Vagina (tissue), 2 donors: ENCODE results near the gene PDPK1. TPM values are rescaled to one million over a fixed set of nuclear protein-coding genes. Genes with fewer than 3 reads are reported as not detected.
"Not testable (repeated sequence)": the region's sequence is repeated elsewhere in the genome, so short reads cannot be mapped to it uniquely, and the experiment has no call there.

Source experiments
- DNase-seq, 2 donors: peaks; one replicate each; pipeline ENCODE4 v3.0.0-alpha.2; 2017; ENCODE audit errors: extremely low spot score in 2 of 2
- H3K27ac ChIP-seq: fragments of 200-600 bp; sonication (generic); one replicate; pipeline ENCODE4 v1.5.1; 2019
- H3K27me3 ChIP-seq: fragments of 200-600 bp; sonication (generic); one replicate; pipeline ENCODE4 v1.5.1; 2019
- H3K36me3 ChIP-seq, 2 donors: fragments of 200-600 bp; sonication (generic); one replicate each; pipeline ENCODE4 v1.5.1; 2017 to 2019
- H3K4me1 ChIP-seq: fragments of 200-600 bp; sonication (generic); one replicate; pipeline ENCODE4 v1.5.1; 2019
- H3K4me3 ChIP-seq, 2 donors: fragments of 200-600 bp; sonication (generic); 1 replicate in 1 of 2; 2 replicates in 1 of 2; pipeline ENCODE4 v1.5.1; 2016 to 2019
- H3K9me3 ChIP-seq: fragments of 200-600 bp; sonication (generic); one replicate; pipeline ENCODE4 v1.5.1; 2019
- POLR2A ChIP-seq, 2 donors: fragments of 450-650 bp; IDR thresholded peaks; one replicate each; pipeline ENCODE4 v1.6.1; 2017; ENCODE audit warnings: antibody characterized with exemption in 2 of 2, mild to moderate bottlenecking in 2 of 2, moderate library complexity in 2 of 2
- POLR2AphosphoS5 ChIP-seq, 2 donors: sonication (generic); formaldehyde crosslinking; IDR thresholded peaks; one replicate each; pipeline ENCODE4 v1.9.0; 2017; ENCODE audit warnings: antibody characterized with exemption in 2 of 2, mild to moderate bottlenecking in 2 of 2, low read depth in 1 of 2; ENCODE audit not compliant: insufficient read depth in 1 of 2
- intact Hi-C: fragments of 100-400 bp; cut with DNase I; formaldehyde crosslinking; loops from one replicate; pipeline ENCODE4 v1.15.1; 2023
- total RNA-seq: library from RNA; depleted of rRNA; stranded (reverse); fragments of >200 nt; gene quantifications from one replicate; pipeline ENCODE4 v1.2.3, GENCODE V29; 2016
- TF ChIP-seq, protein P1 (sequence below), 3 experiments: fragments of 450-650 bp in 2 of 3; fragments of 200-600 bp in 1 of 3; sonication (generic) in 1 of 3; IDR thresholded peaks; one replicate each; pipeline ENCODE4 v1.5.1; 2017 to 2019; ENCODE audit warnings: antibody characterized with exemption in 3 of 3, mild to moderate bottlenecking in 2 of 3, moderate library complexity in 2 of 3

The PDPK1 gene
- total RNA-seq, 1 donor from 2014 or later, result 29.2 TPM

DNA sequence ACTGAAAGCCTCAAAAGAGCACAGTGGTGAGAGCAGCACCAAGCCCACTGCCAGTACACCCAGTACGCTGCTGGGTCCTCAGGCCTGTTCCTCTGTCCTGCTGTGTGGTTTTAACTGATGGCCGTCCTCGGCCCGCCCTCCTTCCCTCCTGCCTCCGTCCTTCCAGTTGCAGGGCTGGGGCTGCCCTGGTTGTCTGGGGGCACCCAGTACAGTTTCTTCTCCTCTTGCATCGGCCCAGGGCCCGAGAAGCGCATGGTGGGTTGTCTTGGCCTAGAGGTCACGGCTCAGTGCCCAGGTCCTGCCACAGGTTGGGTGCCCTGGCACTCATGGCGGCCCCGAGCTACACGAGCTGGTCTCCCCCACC is 73.7 kb downstream of the PDPK1 start:
- no peak for DNase-seq
- H3K4me3 ChIP-seq, result no peak overlapping the region
- no peaks in the 10 kb centered on the region for H3K9me3 ChIP-seq
- TF ChIP-seq, protein P1, sequence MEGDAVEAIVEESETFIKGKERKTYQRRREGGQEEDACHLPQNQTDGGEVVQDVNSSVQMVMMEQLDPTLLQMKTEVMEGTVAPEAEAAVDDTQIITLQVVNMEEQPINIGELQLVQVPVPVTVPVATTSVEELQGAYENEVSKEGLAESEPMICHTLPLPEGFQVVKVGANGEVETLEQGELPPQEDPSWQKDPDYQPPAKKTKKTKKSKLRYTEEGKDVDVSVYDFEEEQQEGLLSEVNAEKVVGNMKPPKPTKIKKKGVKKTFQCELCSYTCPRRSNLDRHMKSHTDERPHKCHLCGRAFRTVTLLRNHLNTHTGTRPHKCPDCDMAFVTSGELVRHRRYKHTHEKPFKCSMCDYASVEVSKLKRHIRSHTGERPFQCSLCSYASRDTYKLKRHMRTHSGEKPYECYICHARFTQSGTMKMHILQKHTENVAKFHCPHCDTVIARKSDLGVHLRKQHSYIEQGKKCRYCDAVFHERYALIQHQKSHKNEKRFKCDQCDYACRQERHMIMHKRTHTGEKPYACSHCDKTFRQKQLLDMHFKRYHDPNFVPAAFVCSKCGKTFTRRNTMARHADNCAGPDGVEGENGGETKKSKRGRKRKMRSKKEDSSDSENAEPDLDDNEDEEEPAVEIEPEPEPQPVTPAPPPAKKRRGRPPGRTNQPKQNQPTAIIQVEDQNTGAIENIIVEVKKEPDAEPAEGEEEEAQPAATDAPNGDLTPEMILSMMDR (IDR thresholded peaks at IDR 0.05), result no peak
- TF ChIP-seq POLR2A (IDR thresholded peaks at IDR 0.05), result no peak
- no peak for TF ChIP-seq POLR2AphosphoS5 (IDR thresholded peaks at IDR 0.05; ENCODE audit: insufficient read depth in 1 of 2, low read depth in 1 of 2)
- no peak overlapping the region for H3K27ac ChIP-seq
- H3K36me3 ChIP-seq, result peaks cover 0 to 19% of the 10 kb centered on the region in 2 donors
- H3K27me3 ChIP-seq, result no peaks in the 10 kb centered on the region
- peaks cover 8% of the 10 kb centered on the region for H3K4me1 ChIP-seq
- intact Hi-C loops, result no loop called here

DNA sequence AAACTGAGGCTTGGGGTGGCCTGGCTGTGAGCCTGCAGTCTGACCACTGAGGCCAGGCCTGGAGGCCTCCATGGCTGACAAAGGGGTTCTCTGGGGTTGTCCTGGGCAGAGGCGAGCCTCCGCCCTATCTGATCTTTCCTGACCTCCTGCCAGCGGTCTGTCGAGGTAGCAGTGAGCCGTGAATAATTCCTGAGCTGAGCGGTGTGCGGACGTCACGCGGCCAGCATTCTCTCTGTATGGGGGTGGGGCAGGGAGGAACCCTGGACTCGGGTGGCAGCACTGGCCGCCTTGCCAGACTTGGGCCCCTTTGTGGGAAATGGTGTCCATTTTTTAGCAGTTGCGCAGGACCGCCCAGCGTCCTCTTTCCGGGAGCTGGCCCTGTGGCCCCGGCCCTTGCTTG is 74.1 kb downstream of the PDPK1 start:
- DNase-seq, H3K4me1 ChIP-seq, intact Hi-C loops, H3K4me3 ChIP-seq, H3K27ac ChIP-seq, H3K9me3 ChIP-seq, H3K27me3 ChIP-seq: not testable (repeated sequence)
- peaks cover 0 to 19% of the 10 kb centered on the region in 2 donors for H3K36me3 ChIP-seq

DNA sequence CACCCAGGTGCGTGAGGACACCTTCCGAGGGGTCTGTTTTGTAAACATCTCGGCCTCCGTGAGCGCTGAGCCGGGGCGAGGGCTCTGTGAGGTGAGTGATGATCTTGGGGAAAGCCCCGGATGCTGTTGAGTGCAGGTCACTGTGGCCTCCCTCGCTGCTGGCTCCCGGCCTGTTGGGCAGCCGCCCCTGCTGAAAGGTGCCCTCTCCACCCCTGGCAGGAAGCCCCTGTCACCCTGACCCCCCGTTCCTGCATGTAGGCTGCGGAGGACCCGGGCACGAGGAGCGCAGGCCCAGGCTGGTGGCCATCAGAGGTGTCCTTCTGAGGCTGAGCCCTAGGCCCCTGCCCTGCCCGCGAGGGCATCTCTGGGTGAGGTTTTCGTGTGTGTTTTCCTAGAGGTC is 75.4 kb downstream of the PDPK1 start:
- DNase-seq, H3K27ac ChIP-seq, H3K4me1 ChIP-seq, H3K4me3 ChIP-seq, H3K9me3 ChIP-seq, H3K27me3 ChIP-seq, intact Hi-C loops: not testable (repeated sequence)
- peaks cover 0 to 19% of the 10 kb centered on the region in 2 donors for H3K36me3 ChIP-seq

DNA sequence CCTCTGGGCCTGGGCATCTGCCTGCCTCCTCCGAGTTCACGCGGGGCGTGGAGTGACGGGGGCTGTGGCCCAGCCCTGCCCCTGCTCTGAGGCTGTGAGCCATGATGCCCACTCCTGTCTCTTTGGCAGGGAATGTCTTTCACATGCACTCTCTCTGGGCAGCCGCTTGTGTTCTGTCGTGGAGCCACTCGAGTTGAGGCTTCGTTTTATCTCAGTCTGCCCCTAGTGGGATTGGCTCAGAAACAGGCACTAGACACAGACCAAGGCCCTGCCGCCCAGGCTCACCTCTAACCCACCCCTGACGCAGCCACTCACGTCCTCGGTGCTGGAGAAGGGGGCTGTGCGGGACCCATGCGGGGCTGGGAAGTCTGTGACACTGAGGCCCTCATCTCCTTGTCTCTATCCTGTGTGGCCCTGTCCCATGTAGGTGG is 77.0 kb downstream of the PDPK1 start:
- no peak for DNase-seq
- no peaks in the 10 kb centered on the region for H3K9me3 ChIP-seq
- intact Hi-C loops, result no loop called here
- TF ChIP-seq POLR2AphosphoS5 (IDR thresholded peaks at IDR 0.05; ENCODE audit: insufficient read depth in 1 of 2, low read depth in 1 of 2) (no peak), POLR2A (IDR thresholded peaks at IDR 0.05) (no peak)
- TF ChIP-seq, protein P1 (IDR thresholded peaks at IDR 0.05), result no peak
- no peak overlapping the region for H3K27ac ChIP-seq
- no peaks in the 10 kb centered on the region for H3K27me3 ChIP-seq
- no peak overlapping the region for H3K4me3 ChIP-seq
- no peaks in the 10 kb centered on the region for H3K4me1 ChIP-seq
- H3K36me3 ChIP-seq, result peaks cover 0 to 19% of the 10 kb centered on the region in 2 donors

DNA sequence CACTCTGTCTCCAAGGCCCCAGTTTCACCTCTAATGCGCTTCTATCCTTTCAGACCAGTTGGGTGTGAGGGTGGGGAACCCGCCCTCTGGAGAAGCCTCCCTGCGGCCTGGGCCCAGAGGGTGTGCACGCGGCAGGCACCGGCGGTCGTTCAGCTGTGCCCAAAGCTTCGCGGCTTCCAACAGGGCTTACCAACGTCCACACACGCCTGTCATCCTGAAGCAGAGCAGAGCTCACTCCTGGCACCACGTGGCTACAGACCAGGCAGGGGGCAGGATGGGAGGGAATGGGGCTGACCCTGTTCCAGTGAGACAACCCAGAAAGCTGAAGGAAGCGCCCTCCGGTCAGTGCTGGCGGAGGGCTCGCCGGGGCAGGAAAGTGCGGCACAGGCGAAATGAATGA is 81.1 kb downstream of the PDPK1 start:
- H3K9me3 ChIP-seq, H3K36me3 ChIP-seq, H3K4me3 ChIP-seq, H3K4me1 ChIP-seq, intact Hi-C loops, H3K27ac ChIP-seq, H3K27me3 ChIP-seq, DNase-seq: not testable (repeated sequence)

DNA sequence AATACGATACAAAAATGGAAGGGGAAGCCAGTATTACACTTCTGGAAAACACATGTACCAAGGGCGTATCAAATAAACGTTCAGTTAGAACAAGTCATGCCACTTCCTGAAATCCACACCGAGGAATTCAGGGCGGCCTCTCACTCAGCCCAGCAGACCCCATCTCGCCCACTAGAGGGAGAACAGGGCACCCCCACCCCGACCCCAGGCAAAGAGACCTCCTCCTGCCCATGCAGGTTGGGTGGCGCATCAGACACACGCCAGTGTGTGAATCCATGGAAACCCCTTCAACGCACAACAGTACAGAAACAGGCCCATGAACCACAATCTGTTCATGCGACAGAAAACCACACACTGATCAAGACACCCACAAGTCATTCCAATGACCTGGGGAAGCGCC is 81.8 kb downstream of the PDPK1 start:
- DNase-seq, H3K27ac ChIP-seq, H3K9me3 ChIP-seq, H3K36me3 ChIP-seq, H3K4me1 ChIP-seq, H3K4me3 ChIP-seq, intact Hi-C loops, H3K27me3 ChIP-seq: not testable (repeated sequence)

DNA sequence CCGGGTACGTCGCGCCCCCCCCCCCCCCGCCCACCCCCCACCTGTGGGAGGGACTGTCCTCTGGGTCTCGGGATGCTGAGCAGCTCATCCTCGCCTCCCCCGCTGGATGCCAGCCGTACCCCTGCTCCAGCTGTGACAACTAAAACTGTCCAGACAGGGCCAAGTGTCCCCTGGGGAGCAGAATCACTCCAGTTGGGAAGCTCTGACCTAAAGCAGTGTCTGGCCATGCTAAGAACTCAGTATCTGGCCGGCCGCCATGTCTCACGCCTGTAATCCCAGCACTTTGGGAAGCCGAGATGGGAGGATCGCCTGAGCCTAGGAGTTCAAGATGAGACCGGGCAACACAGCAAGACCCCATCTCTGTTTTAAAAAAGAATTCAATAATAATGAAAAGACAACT is 83.0 kb downstream of the PDPK1 start:
- H3K27ac ChIP-seq, H3K4me3 ChIP-seq, H3K27me3 ChIP-seq, intact Hi-C loops, H3K9me3 ChIP-seq, H3K36me3 ChIP-seq, DNase-seq, H3K4me1 ChIP-seq: not testable (repeated sequence)

DNA sequence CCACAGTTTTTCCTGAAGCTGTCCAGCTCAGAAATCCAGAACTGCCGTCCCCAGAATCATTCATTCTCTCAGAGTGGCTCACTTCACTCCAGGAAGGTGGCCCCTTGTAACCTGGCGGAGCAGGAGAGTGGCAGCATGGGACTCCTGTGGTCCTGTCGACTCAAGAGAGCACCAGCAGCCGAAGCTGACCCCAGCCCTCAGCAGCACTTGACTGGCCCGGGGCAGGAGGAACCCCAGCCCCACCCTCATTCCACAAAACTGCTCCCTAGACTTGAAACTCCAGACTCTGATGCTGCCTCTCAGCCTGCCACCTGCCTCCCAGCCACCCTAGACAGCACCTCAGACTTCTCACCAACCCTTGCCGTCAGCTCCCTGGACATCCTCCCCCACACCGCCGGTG is 83.6 kb downstream of the PDPK1 start:
- H3K4me1 ChIP-seq, H3K4me3 ChIP-seq, DNase-seq, H3K27ac ChIP-seq, H3K36me3 ChIP-seq, H3K27me3 ChIP-seq, intact Hi-C loops, H3K9me3 ChIP-seq: not testable (repeated sequence)

DNA sequence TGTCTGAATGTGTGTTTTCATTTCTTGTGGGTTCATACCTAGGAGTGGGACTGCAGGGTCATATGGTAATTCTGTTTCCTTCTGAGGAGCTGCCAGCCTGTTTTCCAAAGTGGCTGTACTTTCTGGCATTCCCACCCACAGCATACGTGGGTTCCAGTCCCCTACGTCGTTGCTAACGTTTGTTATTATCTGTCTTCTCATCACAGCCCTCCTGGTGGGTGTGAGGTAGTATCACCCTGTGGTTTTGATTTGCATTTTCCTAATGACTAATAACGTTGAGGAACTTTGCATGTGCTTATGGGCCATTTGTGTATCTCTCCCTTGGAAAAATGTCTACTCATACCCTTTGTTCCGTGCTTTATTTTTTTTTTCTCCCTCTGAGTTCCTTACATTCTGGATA is 89.3 kb downstream of the PDPK1 start:
- H3K9me3 ChIP-seq, H3K27ac ChIP-seq, H3K4me3 ChIP-seq, H3K36me3 ChIP-seq, DNase-seq, H3K27me3 ChIP-seq, intact Hi-C loops, H3K4me1 ChIP-seq: not testable (repeated sequence)

DNA sequence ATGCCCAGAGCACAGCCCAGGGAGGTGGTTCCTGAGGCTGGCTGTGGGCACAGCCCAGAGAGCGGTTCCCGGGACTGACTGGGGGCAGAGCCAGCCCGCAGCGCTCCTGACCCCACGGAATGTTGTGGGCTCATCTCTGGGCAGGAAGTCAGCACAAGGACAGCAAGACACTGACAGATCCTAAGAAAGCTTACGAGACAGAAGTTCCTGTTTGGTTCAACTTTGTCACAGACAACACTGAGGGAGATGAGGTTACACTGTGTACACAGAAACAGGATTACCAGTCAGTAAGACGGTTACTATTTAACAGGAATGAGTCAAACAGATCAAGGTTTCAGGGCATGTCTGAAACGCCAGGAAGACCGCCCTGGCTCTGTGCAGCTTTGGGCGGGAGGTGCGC is 93.4 kb downstream of the PDPK1 start:
- H3K4me3 ChIP-seq, H3K27me3 ChIP-seq, intact Hi-C loops, H3K36me3 ChIP-seq, DNase-seq, H3K9me3 ChIP-seq, H3K4me1 ChIP-seq, H3K27ac ChIP-seq: not testable (repeated sequence)

DNA sequence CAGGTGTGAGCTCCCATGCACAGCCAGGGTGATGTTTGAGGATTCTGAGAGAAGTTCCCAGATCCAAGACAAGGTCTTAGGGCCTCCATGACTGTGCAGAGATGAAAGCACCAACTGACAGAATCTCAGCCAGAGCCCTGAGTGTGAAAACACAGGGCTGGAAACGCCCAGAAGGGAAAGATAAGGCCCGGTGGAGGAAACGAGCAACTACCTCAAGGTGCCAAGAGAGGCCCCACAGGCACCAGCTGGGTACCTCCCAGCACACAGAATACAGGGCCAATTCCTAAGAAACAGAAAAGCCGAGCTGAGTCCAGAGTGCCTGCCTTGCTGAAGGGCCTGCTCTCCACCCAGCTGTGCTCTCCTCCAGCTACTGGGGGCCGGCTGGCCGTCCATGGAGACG is 94.5 kb downstream of the PDPK1 start:
- H3K4me3 ChIP-seq, DNase-seq, intact Hi-C loops, H3K27me3 ChIP-seq, H3K9me3 ChIP-seq, H3K27ac ChIP-seq, H3K36me3 ChIP-seq, H3K4me1 ChIP-seq: not testable (repeated sequence)

DNA sequence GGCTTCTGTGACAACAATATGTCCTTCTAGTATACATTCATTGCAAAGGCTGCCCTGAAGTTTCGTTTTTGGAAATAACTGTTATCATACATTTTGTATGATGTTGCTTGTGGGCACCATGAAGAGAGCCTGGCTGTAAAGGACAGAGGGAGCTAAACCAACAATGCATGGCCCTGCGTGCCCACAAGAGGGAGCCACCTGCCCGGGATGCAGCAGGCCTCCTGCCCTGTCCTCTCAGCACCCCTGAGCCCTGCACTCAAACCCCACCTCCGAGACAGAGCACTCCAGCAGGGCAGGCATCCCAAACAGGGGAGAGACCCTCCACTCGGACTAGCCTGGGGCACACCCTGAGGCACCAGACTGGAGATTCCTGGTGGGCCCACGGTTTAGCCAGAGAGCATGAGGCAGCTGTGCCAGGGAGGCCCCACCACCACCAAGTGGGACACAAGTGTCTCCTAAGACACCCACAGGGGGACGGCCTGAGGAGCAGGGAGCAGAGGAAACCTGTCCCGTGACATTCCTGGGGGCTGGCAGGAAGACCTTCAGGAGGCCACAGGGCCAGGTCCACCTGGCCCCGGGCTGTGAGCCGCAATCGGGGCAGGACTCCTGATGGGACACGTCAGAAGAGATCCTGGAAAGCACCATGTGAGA is 101.4 kb downstream of the PDPK1 start:
- H3K27ac ChIP-seq, H3K9me3 ChIP-seq, intact Hi-C loops, DNase-seq, H3K4me1 ChIP-seq, H3K4me3 ChIP-seq, H3K36me3 ChIP-seq, H3K27me3 ChIP-seq: not testable (repeated sequence)
